M059J (cell line): ENCODE data around the gene STK36. TPM values are rescaled to one million over a fixed set of nuclear protein-coding genes. Genes with fewer than 3 reads are reported as not detected.

Experiments used
- DNase-seq: peaks from one replicate; pipeline ENCODE4 v3.0.0-alpha.2; 2012; ENCODE audit warnings: low read depth
- total RNA-seq: library from RNA; depleted of rRNA; stranded (reverse); fragments of >200 nt; shearing (Covaris generic); gene quantifications from 2 replicates; pipeline ENCODE4 v1.2.3, GENCODE V29; 2014; rRNA removed

STK36 gene, protein sequence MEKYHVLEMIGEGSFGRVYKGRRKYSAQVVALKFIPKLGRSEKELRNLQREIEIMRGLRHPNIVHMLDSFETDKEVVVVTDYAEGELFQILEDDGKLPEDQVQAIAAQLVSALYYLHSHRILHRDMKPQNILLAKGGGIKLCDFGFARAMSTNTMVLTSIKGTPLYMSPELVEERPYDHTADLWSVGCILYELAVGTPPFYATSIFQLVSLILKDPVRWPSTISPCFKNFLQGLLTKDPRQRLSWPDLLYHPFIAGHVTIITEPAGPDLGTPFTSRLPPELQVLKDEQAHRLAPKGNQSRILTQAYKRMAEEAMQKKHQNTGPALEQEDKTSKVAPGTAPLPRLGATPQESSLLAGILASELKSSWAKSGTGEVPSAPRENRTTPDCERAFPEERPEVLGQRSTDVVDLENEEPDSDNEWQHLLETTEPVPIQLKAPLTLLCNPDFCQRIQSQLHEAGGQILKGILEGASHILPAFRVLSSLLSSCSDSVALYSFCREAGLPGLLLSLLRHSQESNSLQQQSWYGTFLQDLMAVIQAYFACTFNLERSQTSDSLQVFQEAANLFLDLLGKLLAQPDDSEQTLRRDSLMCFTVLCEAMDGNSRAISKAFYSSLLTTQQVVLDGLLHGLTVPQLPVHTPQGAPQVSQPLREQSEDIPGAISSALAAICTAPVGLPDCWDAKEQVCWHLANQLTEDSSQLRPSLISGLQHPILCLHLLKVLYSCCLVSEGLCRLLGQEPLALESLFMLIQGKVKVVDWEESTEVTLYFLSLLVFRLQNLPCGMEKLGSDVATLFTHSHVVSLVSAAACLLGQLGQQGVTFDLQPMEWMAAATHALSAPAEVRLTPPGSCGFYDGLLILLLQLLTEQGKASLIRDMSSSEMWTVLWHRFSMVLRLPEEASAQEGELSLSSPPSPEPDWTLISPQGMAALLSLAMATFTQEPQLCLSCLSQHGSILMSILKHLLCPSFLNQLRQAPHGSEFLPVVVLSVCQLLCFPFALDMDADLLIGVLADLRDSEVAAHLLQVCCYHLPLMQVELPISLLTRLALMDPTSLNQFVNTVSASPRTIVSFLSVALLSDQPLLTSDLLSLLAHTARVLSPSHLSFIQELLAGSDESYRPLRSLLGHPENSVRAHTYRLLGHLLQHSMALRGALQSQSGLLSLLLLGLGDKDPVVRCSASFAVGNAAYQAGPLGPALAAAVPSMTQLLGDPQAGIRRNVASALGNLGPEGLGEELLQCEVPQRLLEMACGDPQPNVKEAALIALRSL (N-terminal part only)
- 8.2 and 11.9 TPM in 2 replicates for total RNA-seq

DNA sequence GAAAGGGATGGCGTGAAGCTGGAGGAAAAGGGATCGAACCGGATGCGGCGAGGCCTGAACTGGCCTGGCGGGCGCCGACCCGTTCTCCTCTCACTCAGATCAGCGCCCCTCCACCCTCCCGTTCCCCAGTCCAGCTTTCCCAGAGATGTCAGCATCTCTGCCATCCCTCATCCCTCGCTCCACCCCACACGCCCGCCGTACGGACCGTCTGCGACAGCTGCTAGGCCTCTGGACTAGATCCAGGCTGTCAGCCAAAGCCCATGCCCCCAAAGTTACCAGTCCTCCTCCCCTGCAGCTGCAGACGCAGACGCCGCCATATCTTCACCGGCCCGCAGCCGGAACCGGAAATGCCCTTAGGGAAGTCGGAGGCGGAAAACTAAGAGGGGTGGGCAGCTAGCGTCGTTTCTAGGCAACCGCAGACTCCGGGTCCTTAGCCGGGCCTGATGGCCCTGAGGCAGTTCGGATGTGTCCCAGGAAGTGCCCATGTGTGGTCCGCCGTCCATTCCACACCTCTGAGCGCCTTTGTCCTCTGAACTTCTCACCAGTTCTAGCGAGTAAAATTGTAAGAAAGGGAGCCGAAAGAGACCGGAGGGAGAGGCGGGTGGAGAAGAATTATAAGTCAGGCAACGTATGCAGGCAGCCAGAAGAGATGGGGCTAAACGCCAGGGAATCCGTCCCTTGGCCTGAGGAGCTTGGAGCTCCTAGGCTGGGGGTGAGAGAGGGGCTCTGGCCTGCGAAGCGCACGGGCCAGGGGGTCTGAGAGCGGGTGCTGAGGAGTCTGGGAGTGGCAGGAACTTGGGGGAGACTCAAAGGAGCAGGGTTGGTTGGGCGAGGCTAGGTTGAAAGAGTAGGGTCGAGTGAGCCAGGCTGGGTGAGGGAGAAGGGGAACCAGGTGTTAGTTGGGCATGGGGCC is at the start of gene STK36, which contains the start of gene RNF25:
Gene STK36, plus strand, starts transcription at position 433 of the 913 bp plus-strand sequence. CDS start 744 bp downstream, outside the sequence.
Gene RNF25, minus strand, starts transcription at position 349 of the 913 bp plus-strand sequence. Its CDS starts 32 bp downstream, at position 317.
- peak; percentile 90 for DNase-seq

DNA sequence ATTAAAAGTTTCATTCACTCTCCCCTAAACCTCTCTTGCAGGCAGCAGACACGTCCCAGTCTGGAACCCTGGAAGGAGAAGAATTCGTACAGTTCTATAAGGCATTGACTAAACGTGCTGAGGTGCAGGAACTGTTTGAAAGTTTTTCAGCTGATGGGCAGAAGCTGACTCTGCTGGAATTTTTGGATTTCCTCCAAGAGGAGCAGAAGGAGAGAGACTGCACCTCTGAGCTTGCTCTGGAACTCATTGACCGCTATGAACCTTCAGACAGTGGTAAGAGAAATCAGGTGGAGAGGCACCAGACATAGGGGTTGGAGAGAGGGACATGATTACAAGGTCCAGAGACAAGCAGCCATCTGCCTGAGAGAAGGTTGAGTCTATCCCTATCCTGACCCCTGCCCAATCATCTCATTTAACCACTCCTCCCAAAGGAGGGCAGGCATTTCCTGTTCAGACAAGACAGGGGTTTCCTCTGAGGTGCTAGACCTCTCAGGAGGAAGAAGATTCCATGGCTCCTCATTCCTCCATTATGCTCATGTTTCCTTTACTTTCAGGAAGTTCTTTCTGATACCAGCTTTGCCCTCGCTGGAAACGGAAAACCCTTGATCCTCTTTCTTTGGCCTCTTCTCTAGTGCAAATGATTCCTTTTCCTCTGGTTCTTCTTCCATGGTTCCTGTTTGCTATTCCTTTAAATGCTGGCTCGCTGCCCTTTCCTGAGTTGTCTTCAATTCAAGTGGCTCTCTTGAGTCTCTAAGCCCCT is 49.1 kb upstream of the STK36 start:
- no peak for DNase-seq

DNA sequence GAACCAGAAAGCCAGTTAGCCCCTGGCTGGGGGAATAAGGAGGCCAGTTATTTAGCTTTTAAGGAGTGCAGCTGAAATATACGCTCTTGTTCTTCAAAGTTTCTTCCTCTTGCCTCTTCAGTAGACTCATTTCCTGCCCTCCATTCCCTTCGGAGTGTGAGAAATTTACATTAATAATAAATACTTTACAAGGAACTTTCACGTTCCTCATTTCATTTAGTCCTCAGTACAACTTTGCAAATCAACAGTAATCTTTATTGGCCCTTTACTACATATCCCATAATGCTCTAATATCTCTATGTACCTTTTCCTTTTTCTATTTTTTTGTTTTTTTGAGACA is 48.5 kb upstream of the STK36 start:
- no peak for DNase-seq

DNA sequence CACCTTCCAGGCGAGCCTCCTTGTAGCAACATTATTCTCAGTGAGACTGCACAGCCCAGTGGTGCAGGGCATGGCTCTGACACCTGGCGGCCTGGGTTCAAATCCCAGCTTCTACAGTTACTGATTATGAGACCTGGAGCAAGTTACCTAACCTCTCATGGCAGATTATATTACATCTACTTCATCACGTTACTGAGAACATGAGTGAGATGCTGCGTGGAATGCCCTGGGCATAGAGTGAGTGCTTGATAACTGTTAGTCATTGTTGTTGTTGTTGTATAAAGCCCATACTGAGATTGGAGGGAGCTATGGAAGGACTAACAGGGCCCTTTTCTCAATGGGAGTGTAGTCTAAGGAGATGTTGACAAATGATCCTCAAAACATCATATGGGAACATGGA is 45.5 kb upstream of the STK36 start:
- no peak for DNase-seq

DNA sequence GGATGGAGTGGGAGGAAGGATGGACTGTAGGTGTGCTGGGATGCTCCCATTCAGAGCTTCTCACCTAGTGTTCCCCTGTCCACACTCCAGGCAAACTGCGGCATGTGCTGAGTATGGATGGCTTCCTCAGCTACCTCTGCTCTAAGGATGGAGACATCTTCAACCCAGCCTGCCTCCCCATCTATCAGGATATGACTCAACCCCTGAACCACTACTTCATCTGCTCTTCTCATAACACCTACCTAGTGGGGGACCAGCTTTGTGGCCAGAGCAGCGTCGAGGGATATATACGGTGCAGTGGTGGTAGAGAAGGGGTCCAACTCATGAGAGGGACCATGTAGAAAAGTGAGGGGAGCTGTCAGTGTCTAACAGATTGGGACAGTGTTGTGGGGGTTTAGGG is 43.9 kb upstream of the STK36 start:
- no peak for DNase-seq

DNA sequence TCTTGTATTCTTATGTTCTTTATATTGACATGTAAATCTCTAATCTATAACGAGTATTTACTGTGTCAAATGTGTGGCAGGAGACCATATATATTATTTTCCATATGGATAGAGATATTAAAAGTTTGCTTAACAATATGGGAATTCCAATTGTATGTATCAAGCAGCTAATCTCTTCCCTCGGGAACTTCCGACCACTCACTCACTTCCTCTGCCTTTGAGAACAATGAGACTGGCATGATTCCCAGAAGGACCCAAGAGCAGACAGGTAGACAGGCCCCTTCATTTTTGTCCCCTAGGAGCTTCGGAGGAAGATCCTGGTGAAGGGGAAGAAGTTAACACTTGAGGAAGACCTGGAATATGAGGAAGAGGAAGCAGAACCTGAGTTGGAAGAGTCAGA is 40.0 kb upstream of the STK36 start:
- DNase-seq: peak; percentile 53

DNA sequence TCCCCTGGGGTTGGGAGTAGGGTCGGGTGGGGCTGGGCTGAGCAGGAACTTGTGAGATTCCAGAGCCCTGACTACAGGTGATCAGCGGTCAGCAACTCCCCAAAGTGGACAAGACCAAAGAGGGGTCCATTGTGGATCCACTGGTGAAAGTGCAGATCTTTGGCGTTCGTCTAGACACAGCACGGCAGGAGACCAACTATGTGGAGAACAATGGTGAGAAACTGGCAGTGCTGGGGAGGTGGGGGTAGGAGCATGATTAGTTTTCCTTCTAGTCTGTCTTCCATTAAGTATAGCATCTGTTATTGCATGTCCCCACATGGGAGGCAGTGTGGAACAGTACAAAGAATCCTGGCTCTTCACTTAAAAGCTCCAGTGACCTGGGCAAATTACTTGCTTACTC is 36.2 kb upstream of the STK36 start:
- DNase-seq: no peak

DNA sequence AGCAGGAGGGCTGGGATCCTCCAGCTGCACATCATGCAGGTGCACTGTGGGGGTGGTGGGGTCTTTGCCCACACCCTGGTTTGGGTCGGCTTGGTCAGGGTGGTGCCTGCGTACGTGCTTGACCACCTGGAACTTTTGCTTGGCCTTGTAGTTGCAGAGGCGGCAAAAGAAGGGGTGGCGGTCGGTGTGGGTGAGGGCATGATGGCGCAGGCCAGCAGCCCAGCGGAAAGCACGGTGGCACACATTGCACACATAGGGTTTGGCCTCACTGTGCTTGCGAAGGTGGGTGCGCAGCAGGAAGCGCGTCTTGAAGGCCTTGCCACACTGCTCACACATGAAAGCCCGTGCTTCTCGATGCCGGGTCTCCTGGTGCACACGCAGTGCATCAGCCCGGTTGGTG is 33.5 kb upstream of the STK36 start:
- no peak for DNase-seq

DNA sequence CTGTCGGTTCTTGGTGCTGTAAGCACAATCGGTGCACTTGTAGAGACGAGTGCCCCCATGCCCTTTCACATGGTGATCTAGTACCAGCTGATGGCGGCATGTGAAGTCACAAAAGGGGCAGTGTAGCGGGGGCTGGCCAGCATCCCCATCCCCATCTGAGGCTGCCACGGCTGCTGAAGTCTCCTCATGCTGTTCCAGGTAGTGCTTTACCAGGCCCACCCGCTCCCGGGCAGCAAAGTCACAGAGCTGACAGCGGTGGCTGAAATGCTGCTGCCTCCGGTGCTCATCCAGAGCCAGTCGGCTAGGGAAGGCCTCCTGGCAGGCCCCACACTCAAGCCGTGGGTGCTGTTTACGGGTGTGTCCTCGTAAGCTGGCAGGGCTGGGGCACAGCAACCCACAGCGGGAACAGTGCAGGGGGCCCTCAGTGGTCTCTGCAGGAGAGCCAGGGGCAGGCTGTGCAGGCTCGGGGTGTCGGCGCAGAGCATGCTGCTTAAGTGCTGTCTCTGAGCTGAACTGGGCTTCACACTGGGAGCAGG is 29.7 kb upstream of the STK36 start:
- DNase-seq: no peak

DNA sequence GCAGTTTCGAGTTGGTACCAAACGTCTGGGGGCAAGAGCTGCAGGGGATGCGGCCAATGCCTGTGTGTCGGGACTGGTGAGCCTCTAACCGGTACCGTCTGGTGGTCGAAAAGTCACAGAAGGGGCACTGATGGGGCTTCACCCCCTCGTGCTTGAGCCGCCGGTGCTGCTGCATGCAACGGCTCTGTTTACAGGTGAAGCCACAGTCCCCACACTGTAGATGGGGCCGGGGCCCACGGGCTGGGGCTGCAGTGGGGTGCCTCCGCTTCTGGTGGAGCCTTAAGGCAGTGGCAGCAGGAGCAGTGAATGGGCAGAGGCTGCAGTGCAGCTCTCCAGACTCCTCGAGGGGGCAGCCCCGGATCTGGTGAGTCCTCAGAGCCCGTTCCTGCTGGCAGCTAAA is 29.1 kb upstream of the STK36 start:
- no peak for DNase-seq

DNA sequence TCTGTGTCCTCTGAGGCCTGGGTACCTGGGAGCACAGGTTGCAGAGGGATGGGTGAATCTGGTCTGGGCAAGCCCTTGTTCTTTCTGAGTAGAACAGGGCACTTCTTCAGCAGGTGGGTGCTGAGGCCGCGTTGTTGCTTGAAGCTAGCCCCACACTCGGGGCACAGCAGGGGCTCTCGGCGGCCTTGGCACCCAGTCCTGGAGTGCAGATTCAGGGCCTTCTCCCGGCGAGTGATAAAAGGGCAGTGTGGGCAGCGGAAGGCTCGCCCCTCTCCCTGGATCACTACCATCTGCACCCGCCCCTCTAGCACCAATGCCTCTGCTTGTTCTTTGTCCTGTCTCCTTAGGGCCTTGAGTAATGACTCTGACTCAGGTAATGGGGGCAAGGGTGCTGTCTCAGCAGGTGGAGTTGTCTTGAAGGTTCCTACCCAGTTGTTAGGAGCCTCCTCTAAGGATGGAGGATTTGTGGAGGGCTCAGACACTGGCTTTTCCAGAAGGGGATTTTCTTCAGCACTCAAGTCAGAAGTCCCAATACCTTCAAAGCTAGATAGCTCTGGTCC is 28.1 kb upstream of the STK36 start:
- no peak for DNase-seq

DNA sequence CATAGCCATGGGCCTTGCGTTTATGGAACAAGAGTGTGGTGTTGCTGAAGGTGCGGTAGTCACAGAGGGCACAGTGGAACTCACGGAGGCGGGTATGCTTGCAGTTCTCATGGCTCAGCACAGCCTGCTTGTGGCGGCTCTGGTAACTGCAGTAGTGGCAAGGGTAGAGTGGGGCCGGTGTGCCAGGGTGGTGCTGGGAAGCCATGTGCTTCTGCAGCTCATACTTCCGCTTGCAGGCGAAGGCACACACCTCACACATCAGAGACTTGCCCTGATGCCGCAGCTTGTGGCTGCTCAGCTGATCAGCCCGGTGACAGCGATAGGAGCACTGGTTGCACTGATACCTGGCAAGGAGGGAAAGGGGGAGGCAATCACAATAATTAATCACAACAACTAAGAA is 27.2 kb upstream of the STK36 start:
- DNase-seq: no peak

DNA sequence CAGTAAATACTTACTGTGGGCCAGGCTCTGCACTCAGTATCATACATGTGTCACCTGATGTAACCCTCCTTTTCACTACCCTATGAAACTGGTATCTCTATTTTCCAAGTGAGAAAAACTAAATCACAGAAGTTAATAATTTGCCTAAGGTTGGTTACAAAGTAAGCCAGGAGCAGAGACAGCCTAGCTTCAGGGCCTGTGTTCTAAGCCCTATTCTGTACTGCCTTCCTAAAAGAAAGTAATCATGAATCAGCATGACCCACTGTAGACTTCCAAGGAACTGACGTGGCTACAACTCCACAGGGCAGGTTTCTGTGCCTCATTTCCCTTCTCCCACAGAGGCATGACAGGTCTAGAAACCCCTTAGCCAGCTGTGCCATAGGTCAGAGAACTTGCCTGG is 26.8 kb upstream of the STK36 start:
- peak; percentile 15 for DNase-seq

DNA sequence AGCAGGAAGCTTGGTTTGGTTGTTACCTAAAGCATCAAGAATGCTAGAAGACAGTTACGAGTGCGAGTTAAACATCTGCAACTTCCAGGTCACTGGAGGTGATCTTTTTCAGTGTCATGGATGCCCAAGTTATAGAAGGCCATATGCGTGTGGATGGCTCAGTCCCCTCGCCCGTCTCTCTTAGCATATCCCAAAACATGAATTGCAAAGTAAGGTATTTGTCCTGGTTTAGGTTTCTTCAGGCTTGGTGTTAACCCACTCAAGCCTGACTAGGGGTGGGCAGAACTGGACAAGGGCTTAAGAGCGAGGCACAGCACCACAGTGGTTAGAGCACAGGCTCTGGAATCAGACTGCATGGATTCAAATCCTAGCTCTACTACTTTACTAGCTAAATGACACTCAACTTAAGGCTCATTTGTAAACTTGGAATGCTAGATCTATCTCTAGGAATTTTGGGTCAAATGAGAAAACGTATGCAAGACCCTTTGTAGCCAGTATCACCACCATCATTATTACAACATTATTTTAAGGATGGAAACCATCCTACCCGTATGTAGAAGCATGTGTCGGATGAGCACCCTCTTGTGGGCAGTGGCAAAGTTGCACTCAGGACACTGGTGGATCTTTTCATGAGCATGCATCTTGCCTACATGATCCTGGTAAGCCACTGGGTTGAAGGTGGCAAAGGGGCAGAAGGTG is 23.6 kb upstream of the STK36 start:
- DNase-seq: peak; percentile 57

DNA sequence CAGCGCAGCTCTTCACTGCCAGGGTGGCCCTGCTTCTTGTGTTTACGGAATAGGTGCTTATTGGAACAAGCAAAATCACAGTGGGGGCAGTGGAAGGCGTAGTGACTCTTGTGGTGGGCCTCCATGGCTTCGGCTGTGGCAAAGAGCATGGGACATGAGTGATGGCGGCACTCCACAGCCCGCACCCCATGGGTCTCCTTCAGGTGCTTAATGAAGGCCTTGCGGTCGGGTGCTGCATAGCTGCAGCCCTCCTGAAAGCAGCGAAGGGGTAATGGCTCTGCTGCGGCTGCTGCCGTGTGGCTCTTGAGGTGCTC is 23.1 kb upstream of the STK36 start:
- no peak for DNase-seq

DNA sequence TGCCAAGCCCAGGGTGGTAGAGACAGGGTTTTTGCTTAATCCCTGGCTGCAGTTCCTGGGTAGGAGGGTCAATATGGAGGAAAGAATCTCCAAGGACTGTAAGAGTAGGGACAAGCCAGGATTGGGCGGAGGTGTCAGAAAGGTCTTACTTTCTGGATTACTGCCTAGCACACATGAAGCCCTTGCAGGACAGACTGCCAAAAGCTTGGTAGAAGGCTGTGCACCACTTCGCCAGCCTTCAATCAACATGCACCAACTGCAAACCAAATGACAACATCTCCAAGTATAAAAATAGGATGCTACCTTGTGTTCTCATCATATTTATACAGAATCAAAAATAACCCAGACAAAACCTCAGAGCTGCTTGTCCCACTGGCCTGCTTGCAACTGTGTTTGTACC is 16.1 kb upstream of the STK36 start:
- DNase-seq: no peak

DNA sequence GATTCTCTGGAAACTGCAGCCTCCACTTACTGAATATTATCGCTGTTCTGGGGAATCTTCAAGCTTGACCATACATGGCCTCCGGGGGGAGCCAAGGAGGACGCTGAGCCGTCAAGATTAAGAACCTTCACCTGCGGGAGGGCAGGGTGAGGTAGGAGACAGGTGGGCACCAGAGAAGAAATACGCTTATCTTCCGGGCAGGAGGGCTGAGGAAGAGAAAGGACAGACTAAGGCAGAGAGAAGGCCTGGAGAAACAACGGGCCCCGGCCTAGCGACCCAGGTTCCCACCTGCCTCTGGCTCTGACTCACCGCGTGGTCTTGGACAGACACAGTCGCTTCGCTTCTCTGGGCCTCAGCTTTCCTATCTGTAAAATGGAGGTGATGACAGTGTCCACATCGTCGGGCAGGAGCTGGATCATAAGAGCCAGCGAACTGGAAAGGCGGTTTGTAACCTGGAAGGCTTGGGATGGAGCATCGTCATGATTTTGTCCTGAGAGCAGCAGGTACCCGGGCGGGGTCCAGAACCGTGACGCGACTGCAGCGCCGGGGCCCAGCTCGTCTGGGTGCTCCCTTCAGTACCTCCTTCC is 13.1 kb upstream of the STK36 start:
- DNase-seq: peak; percentile 60

DNA sequence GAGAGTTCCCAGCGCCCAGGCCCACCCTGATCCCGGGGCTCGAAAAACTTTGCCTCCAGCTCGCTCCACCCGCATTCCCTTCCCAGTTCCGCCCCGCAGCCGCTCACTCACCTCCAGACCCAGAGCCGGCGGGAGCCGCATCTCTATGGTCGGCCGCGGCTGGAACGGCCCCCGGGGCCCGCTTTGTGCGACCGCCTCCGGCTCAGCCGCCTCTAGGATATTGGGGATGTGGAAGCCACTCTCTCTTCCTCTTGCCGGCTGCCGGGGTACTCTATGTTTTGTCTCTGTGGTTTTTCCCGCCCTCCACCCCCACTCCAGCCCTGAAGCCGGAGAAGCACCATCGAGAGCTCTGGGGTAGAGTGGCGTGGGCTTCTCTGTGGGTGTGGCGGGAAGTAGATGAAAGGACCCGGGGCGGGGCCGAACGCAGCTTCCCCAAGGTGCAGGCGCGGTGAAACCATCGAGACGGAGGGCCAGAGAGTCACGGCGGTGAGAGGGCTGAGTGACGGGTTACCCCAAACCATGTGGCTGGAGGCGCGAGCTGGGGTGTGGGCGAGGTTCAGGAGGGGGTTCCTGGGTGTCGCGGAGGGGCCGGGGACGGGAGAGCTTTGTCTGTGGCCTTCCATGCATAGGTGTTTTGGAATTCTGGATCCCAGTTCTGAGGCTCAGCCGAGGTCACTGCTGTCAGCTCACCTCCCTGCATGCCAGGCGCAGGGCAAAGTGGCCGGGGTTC is 12.5 kb upstream of the STK36 start, which contains the start of the genes BCS1L and ZNF142:
Gene BCS1L, plus strand, starts transcription at position 426 of the 730 bp plus-strand sequence. CDS start 1,305 bp downstream, outside the sequence.
Gene ZNF142, minus strand, starts transcription at position 366 of the 730 bp plus-strand sequence. CDS start 3,194 bp downstream, outside the sequence.
- peak; percentile 91 for DNase-seq
